OCI-LY1 (cell line): Measurements from ENCODE around the gene FOSB.

ENCODE experiments used
- H2AFZ ChIP-seq: fragments of 200-600 bp; sonication (generic), shearing (Covaris generic); 2 replicates; pipeline ENCODE4 v1.6.0; 2014; ENCODE audit warnings: antibody characterized with exemption, mild to moderate bottlenecking, low read length
- H3F3A ChIP-seq: fragments of 200-600 bp; sonication (generic), shearing (Covaris generic); 2 replicates; pipeline ENCODE4 v1.6.0; 2014; ENCODE audit warnings: mild to moderate bottlenecking, antibody characterized with exemption, low read length, moderate library complexity; ENCODE audit not compliant: insufficient read depth
- H3K27ac ChIP-seq: fragments of 200-600 bp; sonication (generic); 2 replicates; pipeline ENCODE4 v1.5.1; 2014; ENCODE audit warnings: low read length, mixed run types, mild to moderate bottlenecking, low read depth; ENCODE audit not compliant: poor library complexity, severe bottlenecking
- H3K27me3 ChIP-seq: fragments of 200-600 bp; sonication (generic); 2 replicates; pipeline ENCODE4 v1.6.0; 2014; ENCODE audit warnings: antibody characterized with exemption, mild to moderate bottlenecking, low read length, moderate library complexity; ENCODE audit not compliant: insufficient read depth
- H3K36me3 ChIP-seq: fragments of 200-600 bp; sonication (generic); 2 replicates; pipeline ENCODE4 v1.6.1; 2014; ENCODE audit warnings: mild to moderate bottlenecking, antibody characterized with exemption, low read length, moderate library complexity, mixed read lengths; ENCODE audit not compliant: insufficient read depth
- H3K4me1 ChIP-seq: fragments of 200-600 bp; sonication (generic); 2 replicates; pipeline ENCODE4 v1.5.1; 2014; ENCODE audit warnings: mild to moderate bottlenecking, low read length, moderate library complexity; ENCODE audit not compliant: insufficient read depth, severe bottlenecking
- H3K4me2 ChIP-seq: fragments of 200-600 bp; sonication (generic), shearing (Covaris generic); 2 replicates; pipeline ENCODE4 v1.6.1; 2014; ENCODE audit warnings: low read length
- H3K4me3 ChIP-seq: fragments of 200-600 bp; sonication (generic); 2 replicates; pipeline ENCODE4 v1.5.1; 2014; ENCODE audit warnings: low read length, low read depth, mild to moderate bottlenecking, mixed read lengths; ENCODE audit not compliant: poor library complexity, severe bottlenecking
- H3K79me2 ChIP-seq: fragments of 200-600 bp; shearing (Covaris generic); 2 replicates; pipeline ENCODE4 v1.6.1; 2016; ENCODE audit warnings: mixed run types, low read length, mixed read lengths; ENCODE audit not compliant: insufficient read depth
- H3K9ac ChIP-seq: fragments of 200-600 bp; sonication (generic), shearing (Covaris generic); 2 replicates; pipeline ENCODE4 v1.6.1; 2014; ENCODE audit warnings: mild to moderate bottlenecking, low read length, mixed read lengths
- H3K9me2 ChIP-seq: fragments of 200-600 bp; sonication (generic), shearing (Covaris generic); 2 replicates; pipeline ENCODE4 v1.6.1; 2014; ENCODE audit warnings: low read depth, mild to moderate bottlenecking, low read length, mixed read lengths
- H3K9me3 ChIP-seq: fragments of 200-600 bp; shearing (Covaris generic); 2 replicates; pipeline ENCODE4 v1.6.1; 2014; ENCODE audit warnings: low read length, mixed read lengths
- H4K20me1 ChIP-seq: fragments of 200-600 bp; sonication (generic), shearing (Covaris generic); 2 replicates; pipeline ENCODE4 v1.6.0; 2016; ENCODE audit warnings: mild to moderate bottlenecking, low read length; ENCODE audit not compliant: insufficient read depth
- EZH2 ChIP-seq: fragments of 200-600 bp; sonication (generic), shearing (Covaris generic); IDR thresholded peaks from 2 replicates; pipeline ENCODE4 v1.8.0; 2017; ENCODE audit warnings: borderline replicate concordance, mixed run types, mild to moderate bottlenecking, antibody characterized with exemption, low read length, moderate library complexity, mixed read lengths
- TF ChIP-seq, protein P1 (sequence below): fragments of 200-600 bp; sonication (generic), shearing (Covaris generic); IDR thresholded peaks from 2 replicates; pipeline ENCODE4 v1.5.1; 2017; ENCODE audit warnings: mild to moderate bottlenecking, antibody characterized with exemption, low read length, moderate library complexity, mixed read lengths

Gene FOSB

DNA sequence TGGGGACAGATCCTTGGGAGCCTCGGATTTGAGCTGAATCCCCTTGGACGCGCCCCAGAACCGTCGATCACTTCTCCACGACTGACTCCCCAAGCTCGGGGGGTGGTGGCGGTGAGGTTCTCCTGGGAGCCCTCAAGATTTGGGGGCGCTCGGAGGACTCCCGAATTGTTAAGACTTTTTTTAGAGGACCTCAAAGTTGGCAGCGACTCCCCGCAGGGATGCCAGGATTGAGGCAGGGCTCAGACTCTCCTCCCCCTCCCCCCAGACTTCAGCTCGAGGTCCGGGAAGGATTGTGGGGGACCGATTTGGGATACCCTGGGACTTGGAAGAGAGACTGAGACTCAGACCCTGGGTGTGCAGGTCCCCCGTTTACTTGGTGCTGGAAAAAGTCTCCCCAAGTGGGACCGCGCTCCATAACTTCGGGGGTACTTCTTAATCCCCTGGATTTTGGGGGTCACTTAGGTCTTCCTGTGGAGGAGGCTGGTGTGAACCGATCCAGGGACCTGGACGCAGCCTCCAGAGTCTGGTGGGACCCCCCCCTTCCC lies 40.1 kb downstream of the FOSB start:
- H3K27ac ChIP-seq: peak overlapping the region; percentile 86
- H3K9ac ChIP-seq: peak overlapping the region; percentile 92
- H3K4me2 ChIP-seq: peak overlapping the region; percentile 83
- H3K36me3 ChIP-seq: no peaks in the 10 kb centered on the region
- no peak overlapping the region for H2AFZ ChIP-seq
- H4K20me1 ChIP-seq: no peaks in the 10 kb centered on the region
- 0 out of 2 replicates have a peak, but pooled peaks cover 7% of the 10 kb centered on the region for H3K79me2 ChIP-seq
- H3K4me1 ChIP-seq: peaks cover 44% of the 10 kb centered on the region
- no peaks in the 10 kb centered on the region for H3K9me2 ChIP-seq
- H3K9me3 ChIP-seq: no peaks in the 10 kb centered on the region
- no peaks in the 10 kb centered on the region for H3F3A ChIP-seq
- H3K27me3 ChIP-seq: no peaks in the 10 kb centered on the region
- H3K4me3 ChIP-seq: peak overlapping the region; percentile 94
- TF ChIP-seq EZH2: no peak
- TF ChIP-seq, protein P1, sequence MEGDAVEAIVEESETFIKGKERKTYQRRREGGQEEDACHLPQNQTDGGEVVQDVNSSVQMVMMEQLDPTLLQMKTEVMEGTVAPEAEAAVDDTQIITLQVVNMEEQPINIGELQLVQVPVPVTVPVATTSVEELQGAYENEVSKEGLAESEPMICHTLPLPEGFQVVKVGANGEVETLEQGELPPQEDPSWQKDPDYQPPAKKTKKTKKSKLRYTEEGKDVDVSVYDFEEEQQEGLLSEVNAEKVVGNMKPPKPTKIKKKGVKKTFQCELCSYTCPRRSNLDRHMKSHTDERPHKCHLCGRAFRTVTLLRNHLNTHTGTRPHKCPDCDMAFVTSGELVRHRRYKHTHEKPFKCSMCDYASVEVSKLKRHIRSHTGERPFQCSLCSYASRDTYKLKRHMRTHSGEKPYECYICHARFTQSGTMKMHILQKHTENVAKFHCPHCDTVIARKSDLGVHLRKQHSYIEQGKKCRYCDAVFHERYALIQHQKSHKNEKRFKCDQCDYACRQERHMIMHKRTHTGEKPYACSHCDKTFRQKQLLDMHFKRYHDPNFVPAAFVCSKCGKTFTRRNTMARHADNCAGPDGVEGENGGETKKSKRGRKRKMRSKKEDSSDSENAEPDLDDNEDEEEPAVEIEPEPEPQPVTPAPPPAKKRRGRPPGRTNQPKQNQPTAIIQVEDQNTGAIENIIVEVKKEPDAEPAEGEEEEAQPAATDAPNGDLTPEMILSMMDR: no peak

DNA sequence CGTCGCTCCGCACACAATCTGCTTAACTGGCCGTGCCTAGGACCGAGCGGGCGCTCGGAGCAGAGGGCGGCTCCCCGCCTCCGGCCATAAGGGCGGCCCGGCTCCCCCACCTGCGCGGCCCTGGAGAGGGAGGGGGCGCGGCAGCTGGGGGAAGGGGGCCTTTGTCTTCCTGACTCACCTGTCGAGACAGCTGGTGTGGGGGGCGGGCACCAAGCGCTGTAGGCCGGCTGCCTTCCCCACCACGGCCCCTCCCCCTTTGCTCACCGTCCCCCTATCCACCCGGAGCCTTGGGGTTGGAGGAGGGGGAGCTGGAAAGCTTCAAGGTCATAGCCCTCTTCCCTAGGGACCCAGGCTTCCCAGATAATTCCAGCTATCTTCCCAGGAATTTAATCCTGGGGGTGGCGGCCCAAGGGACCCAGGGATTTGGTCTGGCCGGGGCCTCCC lies 40.6 kb downstream of the FOSB start:
- Histone ChIP-seq H3K79me2 (0 out of 2 replicates have a peak, but pooled peaks cover 7% of the 10 kb centered on the region), H3F3A (no peaks in the 10 kb centered on the region), H3K9me3 (no peaks in the 10 kb centered on the region), H3K27ac (peak overlapping the region; percentile 86), H3K9me2 (no peaks in the 10 kb centered on the region), H3K9ac (peak overlapping the region; percentile 92), H3K27me3 (no peaks in the 10 kb centered on the region), H3K4me2 (peak overlapping the region; percentile 83), H3K36me3 (no peaks in the 10 kb centered on the region), H4K20me1 (no peaks in the 10 kb centered on the region), H2AFZ (no peak overlapping the region), H3K4me3 (peak overlapping the region; percentile 94), H3K4me1 (peaks cover 46% of the 10 kb centered on the region)
- TF ChIP-seq, protein P1: no peak
- no peak for TF ChIP-seq EZH2

DNA sequence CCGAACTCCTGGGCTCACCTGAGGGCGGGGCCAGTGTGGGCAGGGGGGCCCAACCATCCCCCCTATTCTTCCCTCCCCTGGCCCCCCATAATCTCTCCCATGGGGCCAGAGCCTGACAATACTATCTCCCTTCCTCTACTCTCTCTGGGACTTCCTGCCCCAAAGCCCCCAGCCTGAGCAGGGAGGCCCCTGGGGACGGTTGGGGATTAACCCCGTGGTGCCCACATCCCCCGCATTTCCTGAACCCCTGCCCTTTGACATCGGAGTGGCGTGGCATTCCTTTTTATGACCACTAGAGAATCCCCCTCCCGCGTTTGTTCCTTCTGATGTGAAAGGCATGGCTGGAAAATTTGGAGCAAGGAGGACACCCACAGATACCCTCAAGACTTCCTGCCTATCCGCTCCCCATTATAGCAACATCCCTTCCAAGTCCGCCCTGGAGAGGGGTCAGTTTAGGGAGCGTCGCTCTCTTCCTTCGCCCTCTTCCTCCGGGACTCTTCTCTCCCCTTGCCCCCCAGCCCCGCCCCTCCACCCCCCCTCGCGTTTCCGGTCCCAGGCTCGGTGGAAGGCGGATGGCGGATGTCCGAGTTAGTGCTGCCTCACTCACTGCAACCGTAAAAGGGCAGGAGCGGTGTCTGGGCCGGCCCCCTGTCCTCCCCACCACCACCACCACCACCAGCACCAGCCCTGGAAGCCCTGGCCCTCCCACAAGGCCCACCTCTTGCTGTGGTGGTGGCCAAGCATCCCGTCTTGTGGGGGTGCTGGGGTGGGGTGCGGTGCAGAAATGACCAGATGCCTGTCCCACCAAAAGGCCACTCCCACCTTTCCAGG lies 41.3 kb downstream of the FOSB start:
- H3K27ac ChIP-seq: peak overlapping the region; percentile 86
- no peaks in the 10 kb centered on the region for H3K27me3 ChIP-seq
- H3K9ac ChIP-seq: peak overlapping the region; percentile 92
- no peaks in the 10 kb centered on the region for H3K9me3 ChIP-seq
- H3K4me3 ChIP-seq: peak overlapping the region; percentile 94
- TF ChIP-seq EZH2: no peak
- TF ChIP-seq, protein P1: no peak
- no peaks in the 10 kb centered on the region for H3F3A ChIP-seq
- 0 out of 2 replicates have a peak, but pooled peaks cover 7% of the 10 kb centered on the region for H3K79me2 ChIP-seq
- H4K20me1 ChIP-seq: no peaks in the 10 kb centered on the region
- peaks cover 52% of the 10 kb centered on the region for H3K4me1 ChIP-seq
- no peaks in the 10 kb centered on the region for H3K9me2 ChIP-seq
- H3K36me3 ChIP-seq: no peaks in the 10 kb centered on the region
- H2AFZ ChIP-seq: no peak overlapping the region
- H3K4me2 ChIP-seq: peak overlapping the region; percentile 83
